Measurements from ENCODE around the gene DYNLT2B.
"Not testable (repeated sequence)": the region's sequence is repeated elsewhere in the genome, so short reads cannot be mapped to it uniquely, and the experiment has no call there.

Gene DYNLT2B

DNA sequence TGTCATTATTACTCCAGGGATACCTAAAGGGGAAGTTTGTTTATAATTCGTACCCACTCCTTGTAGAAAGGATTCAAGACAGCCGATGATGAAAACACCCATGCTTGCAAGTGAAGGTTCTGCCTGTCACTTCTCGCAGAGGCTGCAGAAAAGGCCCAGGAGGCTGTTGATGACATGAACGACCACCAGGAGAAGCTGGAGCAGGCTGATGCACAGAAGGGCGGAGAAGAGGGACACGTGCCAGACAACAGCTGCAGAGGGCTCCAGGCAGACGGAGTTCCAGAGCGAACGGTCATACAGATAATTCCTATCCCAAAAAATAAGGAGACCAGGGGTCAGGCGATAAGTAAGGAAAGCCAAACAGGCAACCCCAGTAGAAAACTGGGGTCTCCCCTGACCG lies 5.7 kb upstream of the DYNLT2B start:
- no peak for DNase-seq

DNA sequence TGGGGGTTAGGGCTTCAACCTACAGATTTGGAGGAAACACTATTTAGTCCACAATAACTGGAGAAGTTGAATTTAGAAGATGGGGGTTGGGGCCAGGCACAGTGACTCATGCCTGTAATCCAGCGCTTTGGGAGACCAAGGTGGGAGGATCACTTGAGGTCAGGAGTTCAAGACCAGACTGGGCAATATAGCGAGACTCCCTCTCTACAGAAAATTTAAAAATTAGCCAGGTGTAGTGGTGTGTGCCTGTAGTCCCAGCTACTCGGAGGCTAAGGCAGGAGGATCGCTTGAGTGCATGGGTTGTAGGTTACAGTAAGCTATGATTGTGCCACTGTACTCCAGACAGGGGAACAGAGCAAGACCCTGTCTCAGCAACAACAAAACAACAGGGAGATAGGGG lies 5.0 kb upstream of the DYNLT2B start:
- no peak for DNase-seq

DNA sequence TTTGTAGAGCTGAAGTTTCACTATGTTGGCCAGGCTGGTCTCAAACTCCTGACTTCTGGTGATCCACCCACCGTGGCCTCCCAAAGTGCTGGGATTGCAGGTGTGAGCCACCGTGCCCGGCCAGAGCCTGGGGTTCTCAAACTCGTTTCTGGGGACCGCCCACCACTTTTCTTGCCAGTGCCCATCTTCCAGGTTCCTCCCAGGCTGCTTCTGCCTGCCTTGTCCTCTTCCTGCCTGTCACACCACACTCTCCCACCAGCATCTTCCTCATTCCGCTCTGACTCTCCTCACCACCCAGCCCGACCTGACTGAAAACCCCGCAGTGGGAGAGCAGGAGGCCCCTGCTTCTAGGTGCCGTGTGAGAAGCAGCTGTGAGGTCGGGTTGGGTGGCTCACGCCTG lies 3.1 kb upstream of the DYNLT2B start:
- no peak for DNase-seq

DNA sequence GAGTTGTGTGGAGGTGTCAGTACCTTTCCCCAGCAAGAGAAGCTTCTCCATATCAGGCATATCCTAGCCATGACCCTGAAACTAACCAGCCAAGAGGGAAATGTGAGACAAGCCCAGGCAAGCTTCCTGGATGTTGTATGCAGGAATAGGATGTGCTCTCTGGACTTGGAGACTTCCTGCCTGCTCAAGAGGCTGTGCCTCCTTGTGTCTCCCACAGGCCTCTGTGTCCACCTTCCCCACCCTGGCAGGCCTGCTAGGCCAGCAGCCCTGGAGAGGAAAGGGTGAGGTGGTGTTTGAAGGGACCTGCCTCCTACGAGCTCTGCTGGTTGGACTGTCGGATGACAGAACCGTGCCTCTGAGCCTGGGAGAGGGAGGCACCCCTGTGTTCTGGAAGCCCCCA lies 2.1 kb upstream of the DYNLT2B start:
- DNase-seq: no peak

DNA sequence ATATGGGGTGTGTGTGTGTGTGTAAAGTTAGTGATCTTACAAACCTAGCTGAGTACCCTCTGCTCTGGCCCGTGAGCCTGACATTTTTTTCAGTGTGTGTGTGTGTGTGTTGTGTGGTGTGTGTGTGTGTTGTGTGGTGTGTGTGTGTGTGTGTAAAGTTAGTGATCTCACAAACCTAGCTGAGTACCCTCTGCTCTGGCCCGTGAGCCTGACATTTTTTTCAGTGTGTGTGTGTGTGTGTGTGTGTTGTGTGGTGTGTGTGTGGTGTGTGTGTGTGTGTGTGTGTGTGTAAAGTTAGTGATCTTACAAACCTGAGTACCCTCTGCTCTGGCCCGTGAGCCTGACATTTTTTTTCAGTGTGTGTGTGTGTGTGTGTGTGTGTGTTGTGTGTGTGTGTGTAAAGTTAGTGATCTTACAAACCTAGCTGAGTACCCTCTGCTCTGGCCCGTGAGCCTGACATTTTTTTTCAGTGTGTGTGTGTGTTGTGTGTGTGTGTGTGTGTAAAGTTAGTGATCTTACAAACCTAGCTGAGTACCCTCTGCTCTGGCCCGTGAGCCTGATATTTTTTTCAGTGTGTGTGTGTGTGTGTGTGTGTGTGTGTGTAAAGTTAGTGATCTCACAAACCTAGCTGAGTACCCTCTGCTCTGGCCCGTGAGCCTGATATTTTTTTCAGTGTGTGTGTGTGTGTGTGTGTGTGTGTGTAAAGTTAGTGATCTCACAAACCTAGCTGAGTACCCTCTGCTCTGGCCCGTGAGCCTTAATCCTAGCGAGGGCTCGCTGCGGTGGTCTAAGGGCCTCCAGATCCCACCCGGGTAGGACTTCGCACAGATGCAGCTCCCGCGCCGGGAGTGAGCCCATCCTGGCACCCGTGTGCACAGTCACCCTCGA lies 997 bp downstream of the DYNLT2B start:
- DNase-seq: not testable (repeated sequence)

DNA sequence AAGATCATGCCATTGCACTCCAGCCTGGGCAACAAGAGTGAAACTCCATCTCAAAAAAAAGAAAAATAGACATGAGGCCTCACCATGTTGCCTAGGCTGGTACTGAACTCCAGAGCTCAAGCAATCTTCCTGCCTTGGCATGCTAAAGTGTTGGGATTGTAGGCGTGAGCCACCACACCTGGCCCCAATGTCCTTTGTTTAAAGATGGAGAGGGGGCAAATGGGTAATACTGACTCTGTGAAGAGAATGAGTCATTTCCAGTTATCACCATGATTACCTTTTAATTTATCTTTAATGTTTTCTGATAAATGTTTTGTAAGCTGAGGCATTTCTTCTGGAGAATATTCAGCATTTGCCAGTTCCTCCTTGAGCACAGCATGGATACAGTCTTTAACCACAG lies 2.2 kb downstream of the DYNLT2B start:
- no peak for DNase-seq

DNA sequence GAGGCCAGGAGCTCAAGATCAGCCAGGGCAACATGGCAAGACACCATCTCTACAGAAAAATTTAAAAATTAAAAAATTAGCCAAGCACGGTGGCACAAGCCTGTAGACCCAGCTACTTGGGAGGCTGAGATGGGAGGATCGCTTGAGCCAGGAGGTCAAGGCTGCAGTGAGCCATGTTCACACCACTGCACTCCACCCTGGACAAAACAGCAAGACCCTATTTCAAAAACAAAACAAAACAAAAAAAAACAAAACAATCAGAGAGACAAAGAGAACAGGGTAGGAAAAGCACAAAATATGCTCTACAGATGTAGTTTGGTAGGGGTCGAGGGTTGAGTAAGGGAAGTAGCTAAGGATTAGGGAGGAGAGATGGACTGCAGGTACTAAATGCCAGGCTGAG lies 3.4 kb downstream of the DYNLT2B start:
- DNase-seq: no peak

DNA sequence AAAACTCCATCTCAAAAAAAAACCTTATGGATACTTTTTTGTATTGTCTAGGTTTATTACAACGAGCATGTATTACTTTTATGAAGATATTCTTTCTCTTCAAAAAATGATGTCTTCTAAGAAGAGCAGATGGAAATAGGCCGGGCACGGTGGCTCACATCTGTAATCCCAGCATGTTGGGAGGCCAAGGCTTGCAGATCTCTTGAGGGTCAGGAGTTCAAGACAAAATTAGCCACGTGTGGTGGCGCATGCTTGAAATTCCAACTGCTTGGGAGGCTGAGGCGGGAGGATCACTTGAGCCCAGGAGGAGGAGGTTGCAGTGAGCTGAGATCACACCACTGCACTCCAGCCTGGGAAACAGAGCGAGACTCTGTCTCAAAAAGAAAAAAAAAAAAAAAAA lies 4.0 kb downstream of the DYNLT2B start:
- DNase-seq: not testable (repeated sequence)

DNA sequence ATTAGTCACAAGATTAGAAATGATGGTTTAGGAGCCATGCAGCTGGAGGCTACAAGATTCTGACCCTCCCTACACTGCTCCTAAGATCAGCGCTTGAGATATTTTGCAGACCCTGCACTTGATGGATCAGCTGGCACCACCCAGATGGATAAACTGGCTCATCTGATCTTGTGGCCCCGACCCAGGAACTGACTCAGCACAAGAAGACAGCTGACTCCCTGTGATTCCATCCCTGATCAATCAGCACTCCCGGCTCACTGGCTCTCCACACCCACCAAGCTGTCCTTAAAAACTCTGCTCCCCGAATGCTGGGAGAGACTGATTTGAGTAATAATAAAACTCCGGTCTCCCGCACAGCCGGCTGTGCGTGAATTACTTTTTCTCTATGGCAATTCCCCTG lies 15.1 kb downstream of the DYNLT2B start:
- not testable (repeated sequence) for DNase-seq

DNA sequence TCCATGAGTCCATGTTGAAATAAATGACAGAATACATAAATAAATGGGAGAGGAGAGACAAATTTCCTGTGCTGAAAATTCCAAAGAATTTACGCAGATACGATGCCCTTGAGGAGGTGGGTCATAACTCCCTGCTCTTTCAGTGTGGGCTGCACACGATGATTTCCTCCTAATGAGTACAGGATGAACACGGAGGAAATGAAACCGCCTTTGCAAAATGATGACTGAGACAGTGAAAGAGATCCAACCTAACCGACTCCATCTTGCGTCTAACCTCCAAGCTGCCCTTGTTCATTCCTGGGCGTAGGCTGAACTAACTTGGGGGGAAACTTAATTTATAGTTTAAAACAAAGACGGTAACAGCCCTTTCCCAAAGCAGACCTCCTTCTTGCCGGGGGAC lies 15.5 kb downstream of the DYNLT2B start:
- DNase-seq: not testable (repeated sequence)

DNA sequence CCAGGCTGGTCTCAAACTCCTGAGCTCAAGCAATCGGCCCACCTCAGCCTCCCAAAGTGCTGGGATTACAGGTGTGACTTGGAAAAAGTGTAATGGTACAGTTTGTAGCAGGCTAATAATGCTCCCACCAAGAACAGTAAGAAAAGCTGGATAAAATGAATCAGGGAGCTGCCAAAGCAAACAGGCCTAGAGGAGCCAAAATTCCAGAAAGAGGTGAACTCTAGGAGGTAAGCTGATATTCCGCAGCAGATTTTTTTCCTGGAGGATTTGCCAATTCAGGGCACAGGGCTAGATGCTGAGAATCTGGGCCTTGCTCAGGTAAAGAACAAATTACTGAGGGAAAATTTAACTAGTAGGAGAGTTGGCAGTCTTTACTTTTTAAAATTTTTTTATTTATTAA lies 19.5 kb downstream of the DYNLT2B start:
- DNase-seq: no peak

DNA sequence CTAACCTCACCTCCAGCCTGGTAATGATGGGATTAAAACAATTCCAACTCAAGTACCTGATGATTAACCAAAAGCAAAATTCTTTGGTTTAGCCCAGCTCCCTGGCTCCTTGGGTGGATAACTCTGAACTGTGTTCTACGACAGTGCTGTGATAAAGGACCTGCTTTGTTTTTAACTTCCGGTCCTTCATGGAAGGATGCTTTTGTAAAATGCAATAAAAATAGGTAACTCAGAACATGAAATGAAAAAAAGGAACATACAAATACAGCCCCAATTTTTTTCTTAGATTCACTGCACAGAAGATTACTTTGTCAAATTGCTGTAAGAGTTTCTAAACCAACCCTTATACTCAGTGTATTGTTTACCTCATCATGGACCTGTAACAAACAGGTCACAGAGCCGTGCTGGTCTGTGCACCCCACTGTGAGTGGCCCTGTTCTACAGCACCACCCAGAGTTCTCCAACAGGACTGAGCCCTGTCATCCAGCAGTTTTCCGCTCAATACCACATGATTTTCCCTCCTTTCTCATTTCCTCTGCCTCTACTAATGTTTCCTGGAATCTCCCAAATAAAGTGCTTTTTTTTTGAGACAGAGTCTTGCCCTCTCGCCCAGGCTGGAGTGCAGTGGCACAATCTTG lies 25.6 kb downstream of the DYNLT2B start:
- DNase-seq: no peak

DNA sequence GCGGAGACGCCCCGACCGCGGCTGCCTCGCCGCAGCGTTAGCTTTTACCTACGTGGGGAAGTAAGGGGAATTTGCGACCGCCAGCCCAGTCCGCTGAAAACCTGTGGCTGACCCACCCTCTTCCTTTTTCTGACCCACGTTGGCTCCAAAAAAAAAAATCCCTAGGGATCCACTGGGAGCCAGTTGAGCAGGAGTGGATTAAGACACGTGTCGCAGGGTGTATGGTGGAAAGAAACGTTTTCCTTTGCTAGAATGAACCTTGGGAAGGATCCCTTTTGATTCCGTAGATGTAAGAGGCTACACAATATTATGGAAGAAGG lies 29.9 kb downstream of the DYNLT2B start:
- no peak for DNase-seq

DNA sequence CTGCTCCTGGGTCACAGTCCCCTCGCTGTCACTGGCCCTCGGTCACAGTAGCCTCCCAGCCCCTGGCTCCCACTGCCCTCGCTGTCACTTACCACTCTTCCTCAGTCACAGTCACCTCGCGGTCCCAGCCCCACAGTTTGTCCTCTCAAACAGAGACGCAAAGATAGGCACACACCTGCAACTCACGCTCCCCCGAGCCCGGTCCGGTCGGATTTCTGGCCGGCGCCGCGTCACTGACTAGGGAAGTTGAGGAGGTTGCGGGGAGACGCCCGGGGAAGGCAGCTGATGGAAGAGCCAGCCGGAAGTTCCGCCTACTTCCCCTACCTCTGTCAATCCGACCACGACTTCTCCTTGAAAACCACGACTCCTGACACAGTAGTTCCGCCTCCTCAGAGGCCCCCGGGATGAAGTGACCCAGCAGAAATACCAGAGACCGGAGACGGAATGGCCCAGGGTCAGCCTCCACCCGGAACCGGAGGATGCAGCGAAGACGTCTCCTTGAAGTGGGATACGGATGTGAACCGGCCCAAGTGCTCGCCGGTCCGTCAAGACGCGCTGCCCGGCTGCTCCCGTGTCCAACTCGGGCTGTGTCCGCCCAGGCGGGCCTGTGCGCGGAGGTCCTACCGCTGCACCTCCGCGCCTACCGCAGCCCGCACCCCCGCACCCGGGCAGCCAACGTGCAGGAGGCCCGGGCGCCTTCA lies 30.4 kb downstream of the DYNLT2B start, which contains the start of gene PCYT1A:
Gene PCYT1A, minus strand, starts transcription at position 287 of the 701 bp plus-strand sequence. CDS start 17,195 bp downstream, outside the sequence.
- DNase-seq: peak; percentile 53

DNA sequence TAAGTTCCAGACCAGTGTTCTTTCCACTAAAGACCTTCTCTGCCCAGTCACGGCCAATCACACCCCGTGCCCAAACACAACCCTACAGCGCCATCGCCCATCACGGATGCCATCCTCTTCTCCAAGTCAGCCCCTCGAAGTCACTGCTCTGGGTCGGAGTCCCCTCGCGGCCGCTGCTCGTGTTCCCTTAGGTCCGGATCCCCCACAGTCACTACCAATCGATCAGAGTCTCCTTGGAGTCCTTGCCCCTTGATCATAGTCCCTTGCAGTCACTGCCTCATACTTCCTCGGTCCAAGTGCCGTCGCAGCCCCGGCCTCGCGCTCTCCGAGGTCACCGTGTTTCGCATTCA lies 31.0 kb downstream of the DYNLT2B start:
- peak; percentile 5 for DNase-seq

DNA sequence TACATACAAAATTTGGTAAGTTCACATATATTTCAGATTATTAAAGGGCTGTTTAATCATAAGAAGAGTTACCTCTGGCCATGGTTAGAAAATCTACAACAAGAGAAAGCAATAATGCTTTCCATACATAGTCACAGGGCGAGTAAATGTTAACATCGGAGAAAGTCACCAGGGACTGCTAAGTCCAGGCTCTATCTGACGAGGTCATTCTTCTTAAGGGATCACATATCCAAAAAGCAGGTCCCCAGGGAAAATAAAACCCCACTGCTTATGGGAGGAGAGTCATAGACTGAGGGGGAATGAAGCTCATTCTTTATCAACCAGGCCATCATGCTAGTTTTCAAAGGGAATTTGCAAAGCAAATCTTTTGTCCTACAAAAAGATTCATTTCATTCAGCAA lies 33.6 kb downstream of the DYNLT2B start:
- DNase-seq: no peak

DNA sequence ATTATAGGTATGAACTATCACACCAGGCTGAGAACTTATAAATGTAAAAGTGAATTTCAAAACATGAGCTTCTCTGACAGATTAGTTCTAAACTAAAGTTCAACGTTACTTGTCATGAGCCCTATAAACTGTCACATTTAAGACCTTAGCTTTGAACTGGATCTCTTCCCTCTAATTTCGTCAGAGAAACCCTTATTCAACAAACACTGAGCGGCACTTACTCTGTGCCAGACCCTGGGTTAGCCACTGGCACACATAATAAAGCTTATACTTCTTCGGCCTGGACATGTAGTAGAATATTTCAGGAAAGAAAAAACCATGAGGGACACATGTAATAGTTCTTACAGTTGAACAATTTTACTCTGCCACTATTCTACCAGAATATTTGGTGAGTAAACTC lies 36.1 kb downstream of the DYNLT2B start:
- no peak for DNase-seq

DNA sequence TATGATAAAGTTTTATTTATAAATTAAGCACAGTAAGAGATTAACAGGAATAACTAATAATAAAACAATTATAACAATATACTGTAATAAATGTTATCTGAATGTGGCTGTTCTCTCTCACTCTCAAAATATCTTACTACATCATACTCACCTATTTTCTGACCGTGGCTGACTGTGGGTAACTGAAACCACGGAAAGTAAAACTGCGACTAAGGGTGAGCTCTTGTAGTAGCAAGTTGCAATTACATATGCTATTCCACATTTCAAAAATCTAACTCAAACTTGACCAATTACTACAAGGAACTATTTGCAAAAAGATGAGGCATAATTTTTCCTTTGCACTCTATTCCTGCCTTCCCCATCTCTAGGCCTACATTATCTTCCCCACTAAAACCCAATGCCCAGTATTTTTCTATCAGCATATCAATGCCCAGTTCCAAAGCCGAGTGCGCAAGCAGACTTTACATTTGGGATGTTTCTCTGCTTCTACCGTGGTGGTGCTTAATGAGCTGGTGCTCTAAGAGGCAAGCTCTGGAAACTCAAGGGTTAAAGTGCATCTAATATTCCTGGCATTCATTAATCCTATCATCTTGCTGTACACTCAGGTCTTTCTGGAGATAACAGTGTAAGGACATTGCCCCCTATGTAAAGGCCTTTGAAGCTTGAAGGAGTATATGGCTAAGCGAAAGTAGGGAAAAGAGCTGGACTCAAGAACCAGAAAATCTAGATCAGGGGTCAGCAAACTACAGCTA lies 37.2 kb downstream of the DYNLT2B start:
- no peak for DNase-seq

DNA sequence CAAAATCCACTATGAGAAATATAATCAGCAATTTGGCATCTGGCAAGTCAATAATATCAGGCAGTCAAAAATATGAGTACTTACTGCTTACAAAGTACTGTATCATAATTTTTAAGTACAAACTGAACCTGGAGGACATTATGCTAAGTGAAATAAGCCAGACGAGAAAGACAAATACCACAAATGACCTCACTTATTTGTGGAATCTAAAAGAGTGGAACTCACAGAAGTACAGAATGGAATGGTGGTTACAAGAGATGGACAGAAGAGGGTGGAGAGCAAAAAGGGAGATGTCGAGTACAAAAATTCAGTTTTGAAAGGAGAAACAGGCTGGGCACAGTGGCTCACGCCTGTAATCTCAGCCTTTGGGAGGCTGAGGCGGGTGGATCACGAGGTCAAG lies 42.9 kb downstream of the DYNLT2B start:
- DNase-seq: no peak

DNA sequence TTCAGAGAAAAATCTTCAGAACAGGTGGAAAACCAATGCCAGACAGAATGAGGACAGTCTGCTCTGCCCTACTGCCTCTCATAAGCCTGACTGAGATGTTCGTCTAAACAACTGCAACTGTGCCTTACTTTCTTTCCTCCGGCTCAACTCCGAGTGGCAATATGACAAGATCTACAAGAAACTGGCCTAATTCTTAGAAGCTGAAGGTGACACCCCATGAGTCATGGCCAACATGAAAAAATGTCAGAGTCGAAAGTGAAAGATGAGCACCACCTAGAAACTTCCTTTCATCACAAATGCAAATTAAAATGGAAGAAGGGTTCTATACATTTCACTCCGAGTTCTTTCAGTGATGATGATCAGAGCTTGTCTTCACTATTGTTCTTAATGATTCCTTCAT lies 43.5 kb downstream of the DYNLT2B start:
- peak; percentile 58 for DNase-seq

DNA sequence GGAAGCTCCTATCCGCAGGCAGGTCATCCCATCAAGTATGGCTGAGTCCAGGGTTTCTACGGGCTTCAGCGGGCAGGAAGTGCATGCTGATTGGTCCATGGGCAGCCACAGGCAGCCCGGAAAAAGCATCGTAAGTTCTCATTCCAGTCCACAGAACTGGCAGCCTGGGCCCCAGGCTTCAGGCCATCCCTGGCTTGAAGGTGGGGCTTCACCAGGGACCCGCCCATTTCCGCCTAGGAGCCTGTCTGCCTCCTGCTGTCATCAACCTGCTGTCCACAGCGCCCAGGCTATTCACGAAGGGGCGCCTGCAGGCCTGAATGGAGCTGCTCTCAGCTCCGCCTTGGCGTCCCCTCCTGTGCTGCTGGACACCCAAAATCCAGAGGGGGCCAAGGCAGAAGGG lies 44.4 kb downstream of the DYNLT2B start:
- DNase-seq: no peak

DNA sequence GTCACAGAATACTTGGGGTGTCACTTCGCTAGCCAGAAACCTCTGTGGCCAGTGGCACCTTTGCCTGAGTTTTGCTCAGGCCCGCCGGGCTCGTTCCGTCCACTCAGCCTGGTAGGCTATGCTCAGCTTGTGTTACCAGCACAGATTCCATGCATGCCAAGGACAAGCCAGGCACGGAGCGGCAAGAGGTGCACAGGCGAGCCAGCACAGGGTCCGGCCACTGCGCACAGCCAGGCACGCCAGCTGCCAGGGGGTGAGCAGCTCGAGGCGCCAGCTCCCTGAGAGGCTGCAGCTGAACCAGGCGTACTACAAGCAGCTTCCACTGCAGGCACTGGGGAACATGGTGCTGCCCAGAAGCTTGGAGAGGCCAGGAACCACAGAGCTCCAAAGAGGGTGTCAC lies 45.2 kb downstream of the DYNLT2B start:
- DNase-seq: no peak

DNA sequence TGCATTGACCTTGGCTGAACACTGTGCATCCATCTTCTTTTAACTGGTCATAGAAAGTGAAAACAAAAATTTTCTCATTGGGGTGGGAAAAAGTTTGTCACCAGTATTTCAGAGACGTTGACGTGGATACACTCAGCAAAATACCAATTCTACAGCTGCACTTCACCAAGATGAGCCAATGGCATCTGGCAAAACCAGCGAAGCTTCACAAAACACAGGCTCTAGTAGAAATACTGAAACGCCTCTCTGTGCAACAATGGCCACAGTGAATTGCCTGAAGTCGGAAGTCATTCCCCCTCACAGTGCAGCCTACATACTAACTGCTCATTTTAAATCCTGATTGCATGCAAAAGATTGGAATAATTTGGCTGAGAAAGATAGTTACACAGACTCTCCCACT lies 47.5 kb downstream of the DYNLT2B start:
- no peak for DNase-seq

Data from activated T-cell treated with anti-CD3 and anti-CD28 coated beads for 4 hours (primary cell).